Astrocyte (in vitro differentiated cells and primary cell): ENCODE data around the gene EVL. TPM values are rescaled to one million over a fixed set of nuclear protein-coding genes. Genes with fewer than 3 reads are reported as not detected.

Experiments
- DNase-seq: peaks from one replicate; pipeline ENCODE4 v3.0.0-alpha.2; 2010; ENCODE audit warnings: low read depth
- FAIRE-seq: peaks from 2 replicates; lab custom pipeline; 2011; peaks lifted over from hg19 to GRCh38; lab: Jason Lieb, UNC
- H2AFZ ChIP-seq: 2 replicates; pipeline ENCODE4 v1.6.0; 2012; ENCODE audit warnings: low read depth, low read length, inconsistent platforms
- H3K27ac ChIP-seq: 2 replicates; pipeline ENCODE4 v1.5.1; 2011; ENCODE audit warnings: low read depth, low read length, inconsistent platforms
- H3K27me3 ChIP-seq: 2 replicates; pipeline ENCODE4 v1.6.0; 2011; ENCODE audit warnings: low read length, inconsistent platforms; ENCODE audit not compliant: insufficient read depth
- H3K36me3 ChIP-seq: 2 replicates; pipeline ENCODE4 v1.5.1; 2011; ENCODE audit warnings: low read length, inconsistent platforms; ENCODE audit not compliant: insufficient read depth
- H3K4me1 ChIP-seq: 2 replicates; pipeline ENCODE4 v1.5.1; 2011; ENCODE audit warnings: low read length, inconsistent platforms; ENCODE audit not compliant: insufficient read depth
- H3K4me2 ChIP-seq: 2 replicates; pipeline ENCODE4 v1.6.0; 2012; ENCODE audit warnings: low read length, inconsistent platforms
- H3K4me3 ChIP-seq: 2 replicates; pipeline ENCODE4 v1.5.1; 2011; ENCODE audit warnings: low read depth, mild to moderate bottlenecking, low read length, inconsistent platforms; ENCODE audit not compliant: insufficient read depth
- H3K79me2 ChIP-seq: 2 replicates; pipeline ENCODE4 v1.6.0; 2012; ENCODE audit warnings: mild to moderate bottlenecking, low read length, inconsistent platforms; ENCODE audit not compliant: insufficient read depth
- H3K9ac ChIP-seq: 2 replicates; pipeline ENCODE4 v1.6.0; 2012; ENCODE audit warnings: mild to moderate bottlenecking, low read length, inconsistent platforms
- H3K9me3 ChIP-seq: 2 replicates; pipeline ENCODE4 v1.5.1; 2012; ENCODE audit warnings: low read depth, mild to moderate bottlenecking, low read length, inconsistent platforms; ENCODE audit not compliant: insufficient read depth
- H4K20me1 ChIP-seq: 2 replicates; pipeline ENCODE4 v1.6.0; 2012; ENCODE audit warnings: low read length, inconsistent platforms; ENCODE audit not compliant: insufficient read depth
- H3K27ac Mint-ChIP-seq: one replicate; pipeline ENCODE4 v1.8.0; 2021; ENCODE audit warnings: mild to moderate bottlenecking, mixed read lengths; ENCODE audit not compliant: unreplicated experiment
- H3K27me3 Mint-ChIP-seq: one replicate; pipeline ENCODE4 v1.8.0; 2021; ENCODE audit warnings: low read depth, mixed read lengths; ENCODE audit not compliant: unreplicated experiment
- H3K36me3 Mint-ChIP-seq: one replicate; pipeline ENCODE4 v1.8.0; 2021; ENCODE audit warnings: low read depth, mixed read lengths; ENCODE audit not compliant: unreplicated experiment
- H3K4me1 Mint-ChIP-seq: one replicate; pipeline ENCODE4 v1.8.0; 2021; ENCODE audit warnings: low read depth, mixed read lengths; ENCODE audit not compliant: unreplicated experiment
- H3K4me3 Mint-ChIP-seq: one replicate; pipeline ENCODE4 v1.8.0; 2021; ENCODE audit warnings: mild to moderate bottlenecking, moderate library complexity, mixed read lengths; ENCODE audit not compliant: unreplicated experiment
- H3K9me3 Mint-ChIP-seq: one replicate; pipeline ENCODE4 v1.8.0; 2021; ENCODE audit warnings: mild to moderate bottlenecking, mixed read lengths; ENCODE audit not compliant: unreplicated experiment
- EZH2 ChIP-seq: IDR thresholded peaks from 2 replicates; pipeline ENCODE4 v1.6.1; 2012; ENCODE audit warnings: mild to moderate bottlenecking, low read length, inconsistent platforms; ENCODE audit not compliant: insufficient read depth
- total RNA-seq: library from RNA; stranded (reverse); gene quantifications from 2 replicates; pipeline ENCODE4 v1.2.1, GENCODE V29; 2021
- TF ChIP-seq, protein P1 (sequence below): IDR thresholded peaks from 2 replicates; pipeline ENCODE4 v1.5.1; 2011; ENCODE audit warnings: low read depth, mild to moderate bottlenecking, inconsistent platforms, low read length, moderate library complexity; ENCODE audit not compliant: insufficient read depth

Gene EVL
- total RNA-seq, 1 donor from 2014 or later = 48.9 TPM

DNA sequence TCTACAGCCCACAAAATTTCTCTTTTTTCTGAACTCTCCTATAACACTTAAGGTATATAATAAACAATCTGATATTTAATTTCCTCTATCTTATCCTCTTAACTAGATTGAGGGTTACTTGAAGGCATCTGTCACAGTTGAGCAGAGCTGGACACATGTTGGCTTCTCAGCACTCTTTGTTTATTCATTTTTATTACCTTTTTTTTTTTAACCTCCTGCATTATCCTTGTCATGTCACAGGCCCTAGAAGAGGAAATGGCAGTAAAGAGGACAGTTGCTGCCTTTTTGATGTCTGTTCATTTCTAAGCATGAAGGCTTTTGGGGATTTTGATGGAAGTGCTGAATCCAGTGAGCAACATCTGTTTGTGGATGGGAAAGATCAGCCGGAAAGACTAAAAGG, 32.5 kb upstream of the EVL start:
- H3K27ac Mint-ChIP-seq = peak overlapping the region; percentile 99
- H3K9me3 Mint-ChIP-seq = no peaks in the 10 kb centered on the region
- Histone ChIP-seq H3K9me3 (no peaks in the 10 kb centered on the region), H3K4me3 (no peak overlapping the region), H3K4me2 (peak overlapping the region; percentile 92), H3K79me2 (peaks cover 43% of the 10 kb centered on the region), H3K27ac (peak overlapping the region; percentile 94), H3K4me1 (peaks cover 46% of the 10 kb centered on the region), H3K36me3 (no peaks in the 10 kb centered on the region), H3K27me3 (no peaks in the 10 kb centered on the region), H3K9ac (peak overlapping the region; percentile 84), H2AFZ (no peak overlapping the region), H4K20me1 (peaks cover 26% of the 10 kb centered on the region)
- FAIRE-seq (no peak), DNase-seq (no peak)
- TF ChIP-seq, protein P1, sequence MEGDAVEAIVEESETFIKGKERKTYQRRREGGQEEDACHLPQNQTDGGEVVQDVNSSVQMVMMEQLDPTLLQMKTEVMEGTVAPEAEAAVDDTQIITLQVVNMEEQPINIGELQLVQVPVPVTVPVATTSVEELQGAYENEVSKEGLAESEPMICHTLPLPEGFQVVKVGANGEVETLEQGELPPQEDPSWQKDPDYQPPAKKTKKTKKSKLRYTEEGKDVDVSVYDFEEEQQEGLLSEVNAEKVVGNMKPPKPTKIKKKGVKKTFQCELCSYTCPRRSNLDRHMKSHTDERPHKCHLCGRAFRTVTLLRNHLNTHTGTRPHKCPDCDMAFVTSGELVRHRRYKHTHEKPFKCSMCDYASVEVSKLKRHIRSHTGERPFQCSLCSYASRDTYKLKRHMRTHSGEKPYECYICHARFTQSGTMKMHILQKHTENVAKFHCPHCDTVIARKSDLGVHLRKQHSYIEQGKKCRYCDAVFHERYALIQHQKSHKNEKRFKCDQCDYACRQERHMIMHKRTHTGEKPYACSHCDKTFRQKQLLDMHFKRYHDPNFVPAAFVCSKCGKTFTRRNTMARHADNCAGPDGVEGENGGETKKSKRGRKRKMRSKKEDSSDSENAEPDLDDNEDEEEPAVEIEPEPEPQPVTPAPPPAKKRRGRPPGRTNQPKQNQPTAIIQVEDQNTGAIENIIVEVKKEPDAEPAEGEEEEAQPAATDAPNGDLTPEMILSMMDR = no peak
- no peak for TF ChIP-seq EZH2
- peaks cover 41% of the 10 kb centered on the region for H3K4me1 Mint-ChIP-seq
- H3K36me3 Mint-ChIP-seq = peaks cover 3% of the 10 kb centered on the region
- H3K4me3 Mint-ChIP-seq = no peak overlapping the region
- H3K27me3 Mint-ChIP-seq = no peaks in the 10 kb centered on the region

DNA sequence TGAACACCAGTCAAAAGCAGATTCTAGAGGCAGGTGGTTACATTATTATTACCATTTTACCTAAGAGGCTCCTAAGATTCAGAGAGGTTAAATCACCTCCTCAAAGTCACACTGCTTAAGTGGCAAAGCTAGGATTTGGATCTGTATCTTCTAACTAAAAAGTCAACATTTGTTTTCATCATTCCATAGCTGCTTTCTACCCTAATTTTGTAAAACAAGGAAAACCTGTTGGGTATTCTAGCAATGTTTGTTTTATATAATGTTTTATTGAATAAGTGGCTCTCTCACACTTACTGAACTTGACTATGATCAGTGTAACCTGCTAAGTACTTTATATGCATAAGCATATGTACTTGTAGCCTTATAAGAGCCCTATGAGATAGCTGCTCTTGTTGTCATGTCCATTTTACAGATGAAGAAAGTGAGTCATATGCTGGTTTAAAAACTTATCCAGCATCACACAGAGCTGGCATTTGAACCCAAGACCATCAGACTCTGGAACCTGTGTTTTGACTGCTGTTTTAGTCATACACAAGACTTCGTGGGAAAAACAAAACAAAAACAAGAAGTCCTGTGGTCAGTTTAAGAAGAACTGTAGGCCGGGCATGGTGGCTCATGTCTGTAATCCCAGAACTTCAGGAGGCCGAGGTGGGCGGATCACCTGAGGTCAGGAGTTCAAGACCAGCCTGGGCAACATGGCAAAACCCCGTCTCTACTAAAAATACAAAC, 31.7 kb upstream of the EVL start:
- FAIRE-seq = no peak
- peaks cover 46% of the 10 kb centered on the region for H3K79me2 ChIP-seq
- H3K27me3 Mint-ChIP-seq = no peaks in the 10 kb centered on the region

More for the DNA sequence above, 31.7 kb upstream of the EVL start:
- H3K4me1 ChIP-seq = peaks cover 42% of the 10 kb centered on the region
- DNase-seq = no peak
- H3K9ac ChIP-seq = no peak overlapping the region
- H3K27me3 ChIP-seq = no peaks in the 10 kb centered on the region
- H3K4me2 ChIP-seq = no peak overlapping the region
- peaks cover 31% of the 10 kb centered on the region for H4K20me1 ChIP-seq
- Mint-ChIP-seq H3K4me3 (no peak overlapping the region), H3K36me3 (peaks cover 3% of the 10 kb centered on the region), H3K4me1 (peaks cover 35% of the 10 kb centered on the region), H3K9me3 (no peaks in the 10 kb centered on the region), H3K27ac (no peak overlapping the region)
- no peaks in the 10 kb centered on the region for H3K9me3 ChIP-seq
- no peak overlapping the region for H3K27ac ChIP-seq
- H2AFZ ChIP-seq = no peak overlapping the region
- no peaks in the 10 kb centered on the region for H3K36me3 ChIP-seq
- H3K4me3 ChIP-seq = no peak overlapping the region
- TF ChIP-seq, protein P1 = no peak
- TF ChIP-seq EZH2 = no peak
